Embryonic facial prominence (tissue), 1 donor: ENCODE results near the gene SEZ6L.

Experiments used
- DNase-seq: peaks from one replicate; pipeline ENCODE4 v3.0.0-alpha.2; 2016; ENCODE audit errors: extremely low spot score

Gene SEZ6L

GRCh38 chr22:26418620-26419019, 249.4 kb downstream of the SEZ6L start:
- DNase-seq: no peak

- no peak for DNase-seq
Measured at GRCh38 chr22:26426924-26427323, 257.7 kb downstream of the SEZ6L start.

- peak; percentile 61 for DNase-seq
Measured at GRCh38 chr22:26428515-26429457, 259.5 kb downstream of the SEZ6L start, which contains the start of gene ASPHD2. TSS of gene ASPHD2 (plus strand) at chr22:26429260. CDS start at chr22:26433616, 4,356 bp downstream.

- DNase-seq: no peak
Measured at GRCh38 chr22:26429458-26430286, 260.4 kb downstream of the SEZ6L start.

- DNase-seq: no peak
Measured at GRCh38 chr22:26430600-26430999, 261.3 kb downstream of the SEZ6L start.

- no peak for DNase-seq
Measured at GRCh38 chr22:26431261-26431995, 262.2 kb downstream of the SEZ6L start.

DNA sequence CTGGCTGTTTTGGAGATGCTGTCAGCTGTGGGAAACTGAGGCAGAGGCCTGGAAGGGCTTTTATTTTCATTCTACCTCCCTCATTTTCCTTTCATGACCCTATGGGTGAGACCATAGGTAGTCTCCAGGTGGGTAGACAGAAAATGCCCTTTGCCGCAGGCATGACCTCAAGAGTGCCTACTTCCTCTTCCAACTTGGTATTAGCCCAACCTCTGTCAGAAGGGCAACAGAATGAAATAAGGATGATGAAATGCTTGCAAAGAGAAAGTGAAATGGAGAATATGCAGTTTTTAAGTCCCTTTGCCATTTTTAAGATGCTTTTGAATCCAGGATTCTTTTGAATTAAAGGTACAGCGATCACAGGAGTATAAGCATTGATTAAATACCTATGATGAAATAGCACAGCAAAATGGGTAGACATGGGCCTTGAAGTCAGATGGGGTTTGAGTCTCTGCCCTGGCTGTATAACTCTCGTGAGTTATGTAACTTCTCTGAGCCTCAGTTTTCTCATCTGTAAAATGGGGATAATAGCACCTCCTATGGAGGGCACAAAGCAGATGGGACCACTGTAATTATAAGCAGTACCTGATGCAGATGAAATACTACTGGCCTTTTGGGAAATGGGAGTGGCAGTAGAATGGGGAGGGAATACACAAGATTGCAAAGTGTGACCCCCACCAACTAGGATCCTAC, 263.5 kb downstream of the SEZ6L start:
- DNase-seq: no peak
